ENCODE data around the gene BRF1.

- TF ChIP-seq, protein P1, sequence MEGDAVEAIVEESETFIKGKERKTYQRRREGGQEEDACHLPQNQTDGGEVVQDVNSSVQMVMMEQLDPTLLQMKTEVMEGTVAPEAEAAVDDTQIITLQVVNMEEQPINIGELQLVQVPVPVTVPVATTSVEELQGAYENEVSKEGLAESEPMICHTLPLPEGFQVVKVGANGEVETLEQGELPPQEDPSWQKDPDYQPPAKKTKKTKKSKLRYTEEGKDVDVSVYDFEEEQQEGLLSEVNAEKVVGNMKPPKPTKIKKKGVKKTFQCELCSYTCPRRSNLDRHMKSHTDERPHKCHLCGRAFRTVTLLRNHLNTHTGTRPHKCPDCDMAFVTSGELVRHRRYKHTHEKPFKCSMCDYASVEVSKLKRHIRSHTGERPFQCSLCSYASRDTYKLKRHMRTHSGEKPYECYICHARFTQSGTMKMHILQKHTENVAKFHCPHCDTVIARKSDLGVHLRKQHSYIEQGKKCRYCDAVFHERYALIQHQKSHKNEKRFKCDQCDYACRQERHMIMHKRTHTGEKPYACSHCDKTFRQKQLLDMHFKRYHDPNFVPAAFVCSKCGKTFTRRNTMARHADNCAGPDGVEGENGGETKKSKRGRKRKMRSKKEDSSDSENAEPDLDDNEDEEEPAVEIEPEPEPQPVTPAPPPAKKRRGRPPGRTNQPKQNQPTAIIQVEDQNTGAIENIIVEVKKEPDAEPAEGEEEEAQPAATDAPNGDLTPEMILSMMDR (IDR thresholded peaks at IDR 0.05): no peak
- no peak for TF ChIP-seq EZH2 (IDR thresholded peaks at IDR 0.05)
Measured at GRCh38 chr14:105282098-105282725, 18.6 kb downstream of the BRF1 start.
